ENCODE data around the gene SPATS1. TPM values are rescaled to one million over a fixed set of nuclear protein-coding genes. Genes with fewer than 3 reads are reported as not detected.

Gene SPATS1
- total and polyA plus RNA-seq, 2 of the 13 experiments (the other 11 are each of a cell fraction or from before 2014, with no cell fraction given): not detected

GRCh38 chr6:44297063-44298038 is 45.1 kb upstream of the SPATS1 start (continued):
- peak; percentile 32; the same call in 1 of the 2 replicates for TF ChIP-seq ZNF687 (CRISPR knock-in tag; IDR thresholded peaks at IDR 0.05)
- no peak for TF ChIP-seq ZNF260 (CRISPR knock-in tag; IDR thresholded peaks at IDR 0.05; ENCODE audit: borderline replicate concordance, low read depth)
- peak; percentile 30; the same call in 1 of the 2 replicates for TF ChIP-seq ARID4A (CRISPR knock-in tag; IDR thresholded peaks at IDR 0.05; ENCODE audit: borderline replicate concordance)
- peak; percentile 17; the same call in 1 of the 2 replicates for TF ChIP-seq POLR2G (IDR thresholded peaks at IDR 0.05; ENCODE audit: low read depth, low read length)
- no peak for TF ChIP-seq ZNF335 (CRISPR knock-in tag; IDR thresholded peaks at IDR 0.05)
- no peak for TF ChIP-seq MNT (IDR thresholded peaks at IDR 0.05)
- no peak for TF ChIP-seq ZNF7 (CRISPR knock-in tag; IDR thresholded peaks at IDR 0.05)
- peak; percentile 2 for TF ChIP-seq YY1 (IDR thresholded peaks at IDR 0.05; ENCODE audit: insufficient read depth, insufficient replicate concordance, low read depth, low read length)
- 0 out of 2 replicates have a peak, but pooled peaks have one; percentile 11 for TF ChIP-seq PCBP1 (IDR thresholded peaks at IDR 0.05; ENCODE audit: borderline replicate concordance, low read depth, low read length)
- 0 out of 2 replicates have a peak, but pooled peaks have one; percentile 29 for TF ChIP-seq ZNF605 (CRISPR knock-in tag; IDR thresholded peaks at IDR 0.05)
- no peak for TF ChIP-seq ZNF576 (CRISPR knock-in tag; IDR thresholded peaks at IDR 0.05)
- peak; percentile 66 for TF ChIP-seq HNRNPK (IDR thresholded peaks at IDR 0.05; ENCODE audit: low read depth, low read length, poor library complexity, severe bottlenecking)
- TF ChIP-seq RFX1 (IDR thresholded peaks at IDR 0.05): peak; percentile 58; the same call in 1 of the 2 replicates
- peak; percentile 53; the same call in 1 of the 2 replicates for TF ChIP-seq RFX3 (CRISPR knock-in tag; IDR thresholded peaks at IDR 0.05)
- TF ChIP-seq ZC3H13 (CRISPR knock-in tag; IDR thresholded peaks at IDR 0.05): peak; percentile 60; the same call in 1 of the 2 replicates

Measured in HepG2 (cell line).